ENCODE data around the gene MYH15.

The MYH15 gene

GRCh38 chr3:108488631-108489030 is 21.8 kb downstream of the MYH15 start:
- no peaks in the 10 kb centered on the region for H3K9me3 ChIP-seq (ENCODE audit: low read length)
- H3K27ac ChIP-seq (ENCODE audit: low read depth, low read length) = no peak overlapping the region
- no peaks in the 10 kb centered on the region for H3K27me3 ChIP-seq (ENCODE audit: control insufficient read depth in 1 of 2, insufficient read depth in 2 of 2, low read length in 2 of 2)
- H3K4me1 ChIP-seq (ENCODE audit: insufficient read depth, low read length) = peaks cover 6% of the 10 kb centered on the region
- H3K9ac ChIP-seq (ENCODE audit: low read length) = no peak overlapping the region
- H3K36me3 ChIP-seq (ENCODE audit: insufficient read depth, low read length) = no peaks in the 10 kb centered on the region
- H3K4me3 ChIP-seq (ENCODE audit: low read depth in 1 of 2, low read length in 2 of 2) = no peak overlapping the region

GRCh38 chr3:108487439-108487838 is 23.0 kb downstream of the MYH15 start:
- no peaks in the 10 kb centered on the region for H3K9me3 ChIP-seq (ENCODE audit: low read length)
- peaks cover 6% of the 10 kb centered on the region for H3K4me1 ChIP-seq (ENCODE audit: insufficient read depth, low read length)
- H3K27ac ChIP-seq (ENCODE audit: low read depth, low read length) = no peak overlapping the region
- no peaks in the 10 kb centered on the region for H3K36me3 ChIP-seq (ENCODE audit: insufficient read depth, low read length)
- no peaks in the 10 kb centered on the region for H3K27me3 ChIP-seq (ENCODE audit: control insufficient read depth in 1 of 2, insufficient read depth in 2 of 2, low read length in 2 of 2)
- no peak overlapping the region for H3K9ac ChIP-seq (ENCODE audit: low read length)
- no peak overlapping the region for H3K4me3 ChIP-seq (ENCODE audit: low read depth in 1 of 2, low read length in 2 of 2)

GRCh38 chr3:108486941-108487340 is 23.5 kb downstream of the MYH15 start:
- Histone ChIP-seq H3K27me3 (ENCODE audit: control insufficient read depth in 1 of 2, insufficient read depth in 2 of 2, low read length in 2 of 2) (no peaks in the 10 kb centered on the region), H3K27ac (ENCODE audit: low read depth, low read length) (no peak overlapping the region), H3K4me3 (ENCODE audit: low read depth in 1 of 2, low read length in 2 of 2) (no peak overlapping the region), H3K9ac (ENCODE audit: low read length) (no peak overlapping the region), H3K4me1 (ENCODE audit: insufficient read depth, low read length) (peaks cover 6% of the 10 kb centered on the region), H3K36me3 (ENCODE audit: insufficient read depth, low read length) (no peaks in the 10 kb centered on the region), H3K9me3 (ENCODE audit: low read length) (no peaks in the 10 kb centered on the region)

GRCh38 chr3:108486338-108486737 is 24.1 kb downstream of the MYH15 start:
- Histone ChIP-seq H3K27me3 (ENCODE audit: control insufficient read depth in 1 of 2, insufficient read depth in 2 of 2, low read length in 2 of 2) (no peaks in the 10 kb centered on the region), H3K27ac (ENCODE audit: low read depth, low read length) (no peak overlapping the region), H3K9me3 (ENCODE audit: low read length) (no peaks in the 10 kb centered on the region), H3K4me1 (ENCODE audit: insufficient read depth, low read length) (peaks cover 6% of the 10 kb centered on the region), H3K4me3 (ENCODE audit: low read depth in 1 of 2, low read length in 2 of 2) (no peak overlapping the region), H3K9ac (ENCODE audit: low read length) (no peak overlapping the region), H3K36me3 (ENCODE audit: insufficient read depth, low read length) (no peaks in the 10 kb centered on the region)

GRCh38 chr3:108485146-108485545 is 25.2 kb downstream of the MYH15 start:
- no peaks in the 10 kb centered on the region for H3K36me3 ChIP-seq (ENCODE audit: insufficient read depth, low read length)

DNA sequence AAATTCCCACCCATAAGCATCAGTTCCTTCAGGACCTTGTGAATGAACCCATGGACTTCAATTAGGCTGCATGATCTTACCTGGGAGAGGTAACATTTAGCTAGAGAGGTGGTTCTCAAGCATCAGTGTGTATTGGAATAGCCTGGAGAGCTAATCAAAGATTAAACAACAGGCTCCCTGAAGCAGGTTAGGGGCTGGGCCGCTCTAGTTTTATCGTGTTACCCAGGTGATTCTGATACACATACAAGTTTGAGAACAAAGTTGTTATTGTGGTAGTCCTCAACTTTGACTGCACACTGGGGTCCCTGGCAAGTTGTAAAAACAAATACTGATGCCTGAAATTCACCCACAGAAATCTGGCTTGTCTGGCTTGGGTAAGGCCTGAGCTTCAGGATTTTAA is 31.2 kb downstream of the MYH15 start:
- Histone ChIP-seq H3K4me3 (ENCODE audit: low read depth in 1 of 2, low read length in 2 of 2) (no peak overlapping the region), H3K9ac (ENCODE audit: low read length) (no peak overlapping the region), H3K27me3 (ENCODE audit: control insufficient read depth in 1 of 2, insufficient read depth in 2 of 2, low read length in 2 of 2) (no peaks in the 10 kb centered on the region), H3K27ac (ENCODE audit: low read depth, low read length) (no peak overlapping the region), H3K9me3 (ENCODE audit: low read length) (no peaks in the 10 kb centered on the region), H3K36me3 (ENCODE audit: insufficient read depth, low read length) (no peaks in the 10 kb centered on the region), H3K4me1 (ENCODE audit: insufficient read depth, low read length) (no peaks in the 10 kb centered on the region)

More at GRCh38 chr3:108485146-108485545, 25.2 kb downstream of the MYH15 start:
- H3K27me3 ChIP-seq (ENCODE audit: control insufficient read depth in 1 of 2, insufficient read depth in 2 of 2, low read length in 2 of 2) = no peaks in the 10 kb centered on the region
- H3K4me3 ChIP-seq (ENCODE audit: low read depth in 1 of 2, low read length in 2 of 2) = no peak overlapping the region
- no peaks in the 10 kb centered on the region for H3K9me3 ChIP-seq (ENCODE audit: low read length)
- peaks cover 6% of the 10 kb centered on the region for H3K4me1 ChIP-seq (ENCODE audit: insufficient read depth, low read length)
- H3K27ac ChIP-seq (ENCODE audit: low read depth, low read length) = no peak overlapping the region
- no peak overlapping the region for H3K9ac ChIP-seq (ENCODE audit: low read length)

GRCh38 chr3:108477511-108478147 is 32.8 kb downstream of the MYH15 start:
- Histone ChIP-seq H3K9me3 (ENCODE audit: low read length) (no peaks in the 10 kb centered on the region), H3K9ac (ENCODE audit: low read length) (no peak overlapping the region), H3K4me3 (ENCODE audit: low read depth in 1 of 2, low read length in 2 of 2) (no peak overlapping the region), H3K36me3 (ENCODE audit: insufficient read depth, low read length) (no peaks in the 10 kb centered on the region), H3K27me3 (ENCODE audit: control insufficient read depth in 1 of 2, insufficient read depth in 2 of 2, low read length in 2 of 2) (no peaks in the 10 kb centered on the region), H3K27ac (ENCODE audit: low read depth, low read length) (no peak overlapping the region), H3K4me1 (ENCODE audit: insufficient read depth, low read length) (no peaks in the 10 kb centered on the region)

DNA sequence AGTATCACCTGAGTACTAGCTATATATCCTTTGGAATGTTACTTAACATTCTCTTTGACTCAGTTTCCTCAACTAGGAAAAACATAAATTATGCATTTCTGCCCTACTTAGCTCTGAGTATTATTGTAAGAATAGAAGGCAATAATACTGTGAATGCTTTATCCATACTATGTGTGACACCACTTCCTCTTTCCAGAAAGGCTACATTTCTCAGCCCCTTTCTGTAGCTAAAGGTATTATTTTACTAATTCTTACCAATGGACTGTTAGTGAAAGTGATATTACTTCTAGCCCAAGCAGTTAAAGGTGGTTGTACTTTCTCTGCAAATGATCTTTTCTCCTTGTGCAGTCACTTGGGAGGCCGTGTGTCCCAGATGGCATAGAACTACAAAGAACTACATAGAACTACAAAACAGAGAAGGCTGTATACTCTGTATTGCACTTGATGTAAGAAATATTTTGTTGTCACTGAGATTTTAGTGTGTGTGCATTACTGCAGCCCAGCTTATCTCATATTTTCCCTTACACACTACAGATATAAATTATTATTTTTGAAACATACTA is 35.1 kb downstream of the MYH15 start:
- no peak overlapping the region for H3K9ac ChIP-seq (ENCODE audit: low read length)
- H3K9me3 ChIP-seq (ENCODE audit: low read length) = no peaks in the 10 kb centered on the region
- H3K4me3 ChIP-seq (ENCODE audit: low read depth in 1 of 2, low read length in 2 of 2) = no peak overlapping the region
- no peaks in the 10 kb centered on the region for H3K27me3 ChIP-seq (ENCODE audit: control insufficient read depth in 1 of 2, insufficient read depth in 2 of 2, low read length in 2 of 2)
- no peaks in the 10 kb centered on the region for H3K36me3 ChIP-seq (ENCODE audit: insufficient read depth, low read length)
- H3K4me1 ChIP-seq (ENCODE audit: insufficient read depth, low read length) = no peaks in the 10 kb centered on the region
- H3K27ac ChIP-seq (ENCODE audit: low read depth, low read length) = no peak overlapping the region

- Histone ChIP-seq H3K4me1 (ENCODE audit: insufficient read depth, low read length) (no peaks in the 10 kb centered on the region), H3K4me3 (ENCODE audit: low read depth in 1 of 2, low read length in 2 of 2) (no peak overlapping the region), H3K9ac (ENCODE audit: low read length) (no peak overlapping the region), H3K27me3 (ENCODE audit: control insufficient read depth in 1 of 2, insufficient read depth in 2 of 2, low read length in 2 of 2) (no peaks in the 10 kb centered on the region), H3K36me3 (ENCODE audit: insufficient read depth, low read length) (no peaks in the 10 kb centered on the region), H3K9me3 (ENCODE audit: low read length) (no peaks in the 10 kb centered on the region), H3K27ac (ENCODE audit: low read depth, low read length) (no peak overlapping the region)
Observed at GRCh38 chr3:108474581-108474980, 35.8 kb downstream of the MYH15 start.

DNA sequence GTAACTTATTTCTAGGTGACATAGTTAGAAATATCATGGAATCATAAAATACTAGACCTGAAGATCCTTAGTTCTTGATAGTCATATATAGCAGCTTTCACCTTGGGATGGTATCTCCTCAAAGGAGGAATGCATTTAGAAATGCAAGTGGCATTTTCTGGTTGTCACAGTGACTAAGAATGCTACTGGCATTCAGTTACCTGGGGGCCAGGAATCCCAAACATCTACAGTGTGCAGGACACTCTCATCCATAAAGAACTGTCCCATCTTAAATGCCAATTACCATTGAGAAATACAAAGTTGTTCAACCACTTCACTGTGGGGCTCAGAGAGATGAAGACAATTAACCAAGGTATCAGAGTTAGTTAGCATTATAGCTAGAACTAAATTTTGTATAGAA is 36.7 kb downstream of the MYH15 start:
- Histone ChIP-seq H3K27me3 (ENCODE audit: control insufficient read depth in 1 of 2, insufficient read depth in 2 of 2, low read length in 2 of 2) (no peaks in the 10 kb centered on the region), H3K4me1 (ENCODE audit: insufficient read depth, low read length) (no peaks in the 10 kb centered on the region), H3K4me3 (ENCODE audit: low read depth in 1 of 2, low read length in 2 of 2) (no peak overlapping the region), H3K9me3 (ENCODE audit: low read length) (no peaks in the 10 kb centered on the region), H3K36me3 (ENCODE audit: insufficient read depth, low read length) (no peaks in the 10 kb centered on the region), H3K9ac (ENCODE audit: low read length) (no peak overlapping the region), H3K27ac (ENCODE audit: low read depth, low read length) (no peak overlapping the region)

DNA sequence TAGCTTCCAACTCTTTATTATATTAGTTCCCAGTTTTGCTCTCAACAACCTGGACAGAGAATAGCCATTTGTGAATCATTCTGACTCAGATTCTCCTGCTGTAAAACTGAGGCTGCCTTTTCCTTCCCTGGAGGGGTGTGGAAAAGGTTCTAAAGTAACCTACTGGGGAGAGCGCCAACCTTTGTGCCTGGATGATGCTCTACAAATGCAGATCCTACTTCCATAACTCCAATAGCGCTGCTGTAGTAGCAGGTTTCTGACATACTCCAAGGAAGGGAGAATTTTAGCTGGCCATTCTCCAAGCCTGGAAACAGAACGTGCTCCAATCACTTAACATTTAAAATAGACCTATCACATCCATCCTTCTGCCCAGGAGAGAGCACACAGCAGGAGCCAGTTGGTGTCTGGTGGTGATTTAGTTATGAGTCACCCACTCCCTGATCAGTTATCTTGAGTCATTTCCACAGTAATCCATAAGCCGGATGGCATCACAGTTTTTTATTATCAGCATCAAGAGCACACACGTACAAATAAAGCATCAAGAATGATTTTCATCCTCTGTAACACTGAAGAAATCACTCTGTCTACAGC is 38.3 kb downstream of the MYH15 start:
- H3K27me3 ChIP-seq (ENCODE audit: control insufficient read depth in 1 of 2, insufficient read depth in 2 of 2, low read length in 2 of 2) = no peaks in the 10 kb centered on the region
- H3K4me1 ChIP-seq (ENCODE audit: insufficient read depth, low read length) = no peaks in the 10 kb centered on the region
- no peak overlapping the region for H3K27ac ChIP-seq (ENCODE audit: low read depth, low read length)
- no peak overlapping the region for H3K9ac ChIP-seq (ENCODE audit: low read length)
- H3K4me3 ChIP-seq (ENCODE audit: low read depth in 1 of 2, low read length in 2 of 2) = no peak overlapping the region
- H3K36me3 ChIP-seq (ENCODE audit: insufficient read depth, low read length) = no peaks in the 10 kb centered on the region
- no peaks in the 10 kb centered on the region for H3K9me3 ChIP-seq (ENCODE audit: low read length)

DNA sequence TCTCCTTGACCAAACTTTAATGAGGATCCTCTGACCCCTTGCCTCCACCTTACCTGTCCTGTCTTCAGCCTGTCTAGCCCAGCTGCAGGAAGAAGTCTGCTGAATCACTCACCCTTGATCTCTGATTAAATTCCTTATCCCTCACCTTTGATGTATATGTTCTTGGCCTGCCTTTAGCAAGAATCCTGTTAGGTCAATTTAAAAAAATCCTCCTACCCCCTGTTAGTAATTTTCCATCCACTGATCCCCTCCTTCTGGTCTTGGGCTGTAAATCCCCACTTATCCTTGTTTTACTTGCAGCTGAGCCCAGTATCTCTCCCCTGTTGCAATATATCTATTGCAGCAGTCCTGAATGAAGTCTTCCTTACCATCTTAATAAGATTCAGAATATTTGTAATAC is 39.0 kb downstream of the MYH15 start:
- Histone ChIP-seq H3K4me1 (ENCODE audit: insufficient read depth, low read length) (no peaks in the 10 kb centered on the region), H3K9me3 (ENCODE audit: low read length) (no peaks in the 10 kb centered on the region), H3K36me3 (ENCODE audit: insufficient read depth, low read length) (no peaks in the 10 kb centered on the region), H3K27ac (ENCODE audit: low read depth, low read length) (no peak overlapping the region), H3K9ac (ENCODE audit: low read length) (no peak overlapping the region), H3K27me3 (ENCODE audit: control insufficient read depth in 1 of 2, insufficient read depth in 2 of 2, low read length in 2 of 2) (no peaks in the 10 kb centered on the region), H3K4me3 (ENCODE audit: low read depth in 1 of 2, low read length in 2 of 2) (no peak overlapping the region)

All from muscle layer of colon (tissue), 2 donors.